Thyroid gland (tissue), 4 donors: ENCODE data around the gene SLC23A2.

ENCODE experiments used
- CTCF ChIP-seq, 6 experiments: fragments of 200-600 bp in 3 of 6; fragments of 450-650 bp in 3 of 6; sonication (generic) in 3 of 6; IDR thresholded peaks; one replicate each; pipeline ENCODE4 v1.5.1; 2016 to 2019; ENCODE audit warnings: antibody characterized with exemption in 6 of 6, mild to moderate bottlenecking in 2 of 6, inconsistent platforms in 1 of 6, moderate library complexity in 1 of 6
- POLR2A ChIP-seq, 2 donors: fragments of 450-650 bp; IDR thresholded peaks; one replicate each; pipeline ENCODE4 v1.6.1; 2017; ENCODE audit warnings: antibody characterized with exemption in 2 of 2, mild to moderate bottlenecking in 2 of 2, moderate library complexity in 1 of 2

- TF ChIP-seq POLR2A (IDR thresholded peaks at IDR 0.05) (no peak), CTCF (IDR thresholded peaks at IDR 0.05) (no peak)
Measured at GRCh38 chr20:4829514-4830215, 171.6 kb downstream of the SLC23A2 start.
